ENCODE data around the gene NELL2.
"Not testable (repeated sequence)": the region's sequence is repeated elsewhere in the genome, so short reads cannot be mapped to it uniquely, and the experiment has no call there.

- TF ChIP-seq, protein P1, sequence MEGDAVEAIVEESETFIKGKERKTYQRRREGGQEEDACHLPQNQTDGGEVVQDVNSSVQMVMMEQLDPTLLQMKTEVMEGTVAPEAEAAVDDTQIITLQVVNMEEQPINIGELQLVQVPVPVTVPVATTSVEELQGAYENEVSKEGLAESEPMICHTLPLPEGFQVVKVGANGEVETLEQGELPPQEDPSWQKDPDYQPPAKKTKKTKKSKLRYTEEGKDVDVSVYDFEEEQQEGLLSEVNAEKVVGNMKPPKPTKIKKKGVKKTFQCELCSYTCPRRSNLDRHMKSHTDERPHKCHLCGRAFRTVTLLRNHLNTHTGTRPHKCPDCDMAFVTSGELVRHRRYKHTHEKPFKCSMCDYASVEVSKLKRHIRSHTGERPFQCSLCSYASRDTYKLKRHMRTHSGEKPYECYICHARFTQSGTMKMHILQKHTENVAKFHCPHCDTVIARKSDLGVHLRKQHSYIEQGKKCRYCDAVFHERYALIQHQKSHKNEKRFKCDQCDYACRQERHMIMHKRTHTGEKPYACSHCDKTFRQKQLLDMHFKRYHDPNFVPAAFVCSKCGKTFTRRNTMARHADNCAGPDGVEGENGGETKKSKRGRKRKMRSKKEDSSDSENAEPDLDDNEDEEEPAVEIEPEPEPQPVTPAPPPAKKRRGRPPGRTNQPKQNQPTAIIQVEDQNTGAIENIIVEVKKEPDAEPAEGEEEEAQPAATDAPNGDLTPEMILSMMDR (IDR thresholded peaks at IDR 0.05): not testable (repeated sequence)
- TF ChIP-seq POLR2A (IDR thresholded peaks at IDR 0.05): not testable (repeated sequence)
These were observed 54.4 kb downstream of the NELL2 start for GRCh38 chr12:44821702-44822101.

Measured in esophagus squamous epithelium (tissue), 4 donors.